CD4-positive, alpha-beta T cell (primary cell): Measurements from ENCODE around the gene PLA2G4D. TPM values are rescaled to one million over a fixed set of nuclear protein-coding genes. Genes with fewer than 3 reads are reported as not detected.

Source experiments
- ATAC-seq: fragments of 200-7000 bp; cut with Tn5 transposase; one replicate; pipeline ENCODE4 v1.10.0; 2022; ENCODE audit warnings: mild to moderate bottlenecking; ENCODE audit not compliant: poor library complexity
- CTCF ChIA-PET: fragments of 350-600 bp; sonication (Branson Sonifier 250); formaldehyde crosslinking; loops from one replicate; lab custom pipeline; 2021; ENCODE audit warnings: antibody characterized with exemption, inconsistent platforms; lab: Charles Lee
- POLR2A ChIA-PET: fragments of 350-600 bp; sonication (Branson Sonifier 250); formaldehyde crosslinking; loops from one replicate; lab custom pipeline; 2021; ENCODE audit warnings: antibody characterized with exemption, inconsistent platforms; lab: Charles Lee
- DNase-seq, 14 experiments: peaks; one replicate each; pipeline ENCODE4 v3.0.0-alpha.2; 2013 to 2020; ENCODE audit warnings: mixed read lengths in 2 of 14
- H3K27ac ChIP-seq, 2 donors: one replicate each; pipeline versions ENCODE4 v1.5.1 to v1.7.0; 2013; ENCODE audit warnings: low read length in 2 of 2, low read depth in 1 of 2, mild to moderate bottlenecking in 1 of 2
- H3K27me3 ChIP-seq, 2 experiments: 1 replicate in 1 of 2; 2 replicates in 1 of 2; pipeline versions ENCODE4 v1.6.1 to v1.7.0; 2013; ENCODE audit warnings: low read length in 2 of 2, control low read depth in 1 of 2, mild to moderate bottlenecking in 1 of 2, moderate library complexity in 1 of 2; ENCODE audit not compliant: insufficient read depth in 2 of 2, control insufficient read depth in 1 of 2
- H3K36me3 ChIP-seq: one replicate; pipeline ENCODE4 v1.6.1; 2013; ENCODE audit warnings: low read length, control low read depth; ENCODE audit not compliant: insufficient read depth
- H3K4me1 ChIP-seq: one replicate; pipeline ENCODE4 v1.6.1; 2013; ENCODE audit warnings: low read length, control low read depth; ENCODE audit not compliant: insufficient read depth
- H3K4me3 ChIP-seq: one replicate; pipeline ENCODE4 v1.5.1; 2013; ENCODE audit warnings: mild to moderate bottlenecking, low read length, moderate library complexity
- H3K9me3 ChIP-seq, 2 experiments: 1 replicate in 1 of 2; 2 replicates in 1 of 2; pipeline versions ENCODE4 v1.6.1 to v1.7.0; 2013; ENCODE audit warnings: low read length in 2 of 2, mild to moderate bottlenecking in 2 of 2, control low read depth in 1 of 2, moderate library complexity in 1 of 2; ENCODE audit not compliant: control insufficient read depth in 1 of 2, insufficient read depth in 1 of 2
- H3K27ac Mint-ChIP-seq: one replicate; pipeline ENCODE4 v1.8.0; 2020; ENCODE audit warnings: mixed read lengths
- H3K27me3 Mint-ChIP-seq: one replicate; pipeline ENCODE4 v1.8.0; 2021; ENCODE audit warnings: mixed read lengths
- H3K36me3 Mint-ChIP-seq: one replicate; pipeline ENCODE4 v1.8.0; 2021; ENCODE audit warnings: low read depth, mixed read lengths
- H3K4me1 Mint-ChIP-seq: one replicate; pipeline ENCODE4 v1.8.0; 2021; ENCODE audit warnings: low read depth, mixed read lengths
- H3K4me3 Mint-ChIP-seq: one replicate; pipeline ENCODE4 v1.8.0; 2020; ENCODE audit warnings: mild to moderate bottlenecking, mixed read lengths
- H3K9me3 Mint-ChIP-seq: one replicate; pipeline ENCODE4 v1.8.0; 2020; ENCODE audit warnings: mixed read lengths
- CTCF ChIP-seq: fragments of 200-600 bp; IDR thresholded peaks from one replicate; pipeline ENCODE4 v1.8.0; 2022; ENCODE audit warnings: antibody characterized with exemption, mild to moderate bottlenecking
- intact Hi-C, 2 experiments: fragments of 100-400 bp; cut with DNase I in 1 of 2; cut with micrococcal nuclease in 1 of 2; formaldehyde crosslinking; loops; one replicate each; pipeline versions ENCODE4 v1.15.1 to v1.9.0; 2023 to 2025; cut with DNase I, micrococcal nuclease
- total RNA-seq, 174 experiments: library from RNA in 2 of 174; stranded (reverse) in 2 of 174; gene quantifications; one replicate each; pipeline ENCODE4 v1.2.3 and lab custom pipeline; 2021 to 2026

PLA2G4D gene
- total RNA-seq, 2 experiments from 2014 or later = not detected

GRCh38 chr15:42101861-42102260 is 7.5 kb upstream of the PLA2G4D start:
- Mint-ChIP-seq H3K36me3 (no peaks in the 10 kb centered on the region), H3K4me3 (no peak overlapping the region), H3K27me3 (peaks cover 5% of the 10 kb centered on the region), H3K9me3 (no peaks in the 10 kb centered on the region), H3K27ac (no peak overlapping the region), H3K4me1 (no peaks in the 10 kb centered on the region)
- ChIA-PET POLR2A (no interaction called here), CTCF (no interaction called here)
- Histone ChIP-seq H3K4me3 (no peak overlapping the region), H3K36me3 (no peaks in the 10 kb centered on the region), H3K9me3 (peaks cover 0 to 8% of the 10 kb centered on the region in 2 experiments), H3K27me3 (no peaks in the 10 kb centered on the region), H3K4me1 (peaks cover 4% of the 10 kb centered on the region), H3K27ac (no peak overlapping the region)
- ATAC-seq (no peak), DNase-seq (no peak)
- TF ChIP-seq CTCF = no peak
- intact Hi-C loops = no loop called here

- ChIA-PET CTCF (no interaction called here), POLR2A (no interaction called here)
- peak in 2 of 14 experiments; percentile 33 to 46 for DNase-seq
- H3K4me3 ChIP-seq = no peak overlapping the region
- H3K27me3 Mint-ChIP-seq = no peaks in the 10 kb centered on the region
- ATAC-seq = no peak
- no peak for TF ChIP-seq CTCF
- intact Hi-C loops = no loop called here
- peaks cover 4% of the 10 kb centered on the region for H3K4me1 ChIP-seq
- no peaks in the 10 kb centered on the region for H3K9me3 Mint-ChIP-seq
- peaks cover 0 to 8% of the 10 kb centered on the region in 2 experiments for H3K9me3 ChIP-seq
- no peak overlapping the region for H3K27ac ChIP-seq
- no peaks in the 10 kb centered on the region for H3K27me3 ChIP-seq
- no peaks in the 10 kb centered on the region for H3K4me1 Mint-ChIP-seq
- no peaks in the 10 kb centered on the region for H3K36me3 ChIP-seq
- no peak overlapping the region for H3K4me3 Mint-ChIP-seq
- no peaks in the 10 kb centered on the region for H3K36me3 Mint-ChIP-seq
- H3K27ac Mint-ChIP-seq = no peak overlapping the region
Observed at GRCh38 chr15:42100021-42100800, 5.8 kb upstream of the PLA2G4D start.

- no peak overlapping the region for H3K4me3 Mint-ChIP-seq
- Histone ChIP-seq H3K36me3 (no peaks in the 10 kb centered on the region), H3K4me1 (peaks cover 4% of the 10 kb centered on the region), H3K4me3 (no peak overlapping the region), H3K27ac (no peak overlapping the region), H3K9me3 (peaks cover 0 to 8% of the 10 kb centered on the region in 2 experiments), H3K27me3 (no peaks in the 10 kb centered on the region)
- intact Hi-C loops = no loop called here
- ChIA-PET POLR2A (no interaction called here), CTCF (no interaction called here)
- no peaks in the 10 kb centered on the region for H3K9me3 Mint-ChIP-seq
- DNase-seq (no peak), ATAC-seq (no peak)
- no peaks in the 10 kb centered on the region for H3K36me3 Mint-ChIP-seq
- no peaks in the 10 kb centered on the region for H3K4me1 Mint-ChIP-seq
- no peaks in the 10 kb centered on the region for H3K27me3 Mint-ChIP-seq
- TF ChIP-seq CTCF = no peak
- no peak overlapping the region for H3K27ac Mint-ChIP-seq
Observed at GRCh38 chr15:42097018-42097417, 2.7 kb upstream of the PLA2G4D start.
